Hepatocyte (in vitro differentiated cells): ENCODE results near the gene AMBRA1. TPM values are rescaled to one million over a fixed set of nuclear protein-coding genes. Genes with fewer than 3 reads are reported as not detected.

Experiments
- DNase-seq: peaks from one replicate; pipeline ENCODE4 v3.0.0-alpha.2; 2016; ENCODE audit warnings: low spot score
- H2AFZ ChIP-seq: fragments of 200-600 bp; sonication (generic); 2 replicates; pipeline ENCODE4 v1.6.0; 2016; ENCODE audit warnings: antibody characterized with exemption, mild to moderate bottlenecking
- H3K27ac ChIP-seq: fragments of 200-600 bp; sonication (generic); 2 replicates; pipeline ENCODE4 v1.5.1; 2016; ENCODE audit warnings: mild to moderate bottlenecking
- H3K27me3 ChIP-seq: fragments of 200-600 bp; sonication (generic); 2 replicates; pipeline ENCODE4 v1.6.1; 2016
- H3K36me3 ChIP-seq: fragments of 200-600 bp; sonication (generic); replicated peaks from 2 replicates; pipeline ENCODE4 v1.5.1; 2016; ENCODE audit warnings: low read depth; ENCODE audit not compliant: insufficient read depth
- H3K4me1 ChIP-seq: fragments of 200-600 bp; sonication (generic); 2 replicates; pipeline ENCODE4 v1.5.1; 2016; ENCODE audit warnings: mild to moderate bottlenecking, moderate library complexity; ENCODE audit not compliant: insufficient read depth
- H3K4me2 ChIP-seq: fragments of 200-600 bp; sonication (generic); 2 replicates; pipeline ENCODE4 v1.6.0; 2016
- H3K4me3 ChIP-seq: fragments of 200-600 bp; sonication (generic); 2 replicates; pipeline ENCODE4 v1.5.1; 2016; ENCODE audit warnings: mild to moderate bottlenecking
- H3K79me2 ChIP-seq: fragments of 200-600 bp; sonication (generic); 2 replicates; pipeline ENCODE4 v1.6.0; 2017; ENCODE audit warnings: mild to moderate bottlenecking
- H3K9me2 ChIP-seq: fragments of 200-600 bp; sonication (generic); replicated peaks from 2 replicates; pipeline ENCODE4 v1.6.0; 2017; ENCODE audit warnings: mild to moderate bottlenecking; ENCODE audit not compliant: insufficient read depth
- H3K9me3 ChIP-seq: fragments of 200-600 bp; sonication (generic); 2 replicates; pipeline ENCODE4 v1.5.1; 2016; ENCODE audit warnings: low read depth, mild to moderate bottlenecking
- H4K20me1 ChIP-seq: fragments of 200-600 bp; sonication (generic); 2 replicates; pipeline ENCODE4 v1.6.0; 2016; ENCODE audit warnings: mild to moderate bottlenecking; ENCODE audit not compliant: insufficient read depth, poor library complexity, severe bottlenecking
- CTCF ChIP-seq: fragments of 200-600 bp; sonication (generic); IDR thresholded peaks from 2 replicates; pipeline ENCODE4 v1.5.1; 2016; ENCODE audit warnings: antibody characterized with exemption, mild to moderate bottlenecking; ENCODE audit not compliant: poor library complexity
- EZH2 ChIP-seq: fragments of 200-600 bp; sonication (generic); IDR thresholded peaks from 2 replicates; pipeline ENCODE4 v1.6.1; 2016; ENCODE audit warnings: antibody characterized with exemption, mild to moderate bottlenecking, borderline replicate concordance
- EZH2phosphoT487 ChIP-seq: fragments of 200-600 bp; sonication (generic); IDR thresholded peaks from one replicate; pipeline ENCODE4 v1.6.1; 2018; ENCODE audit warnings: antibody characterized with exemption, mild to moderate bottlenecking, low read depth, moderate library complexity; ENCODE audit not compliant: unreplicated experiment, severe bottlenecking
- WGBS: methylation state at CpG from one replicate; pipeline ENCODE4 v1.1.6; 2016; ENCODE audit warnings: low lambda C conversion rate; ENCODE audit errors: missing lambda C conversion rate; 5-methylcytosine and 5-hydroxymethylcytosine counted together
- polyA plus RNA-seq: library from polyadenylated mRNA; unstranded; fragments of >200 nt; fragmentation: Nextera tagmentation; extraction: Ambion mirVana; gene quantifications from 2 replicates; pipeline ENCODE4 v1.2.1, GENCODE V29; 2016
- total RNA-seq: library from RNA; depleted of rRNA; stranded (reverse); fragments of >200 nt; gene quantifications from 2 replicates; pipeline ENCODE4 v1.2.3, GENCODE V29; 2014

AMBRA1 gene
- total and polyA plus RNA-seq, 2 experiments from 2014 or later, result 7.2 to 31.2 TPM

- Histone ChIP-seq H3K4me3 (no peak overlapping the region), H3K36me3 (no peaks in the 10 kb centered on the region), H3K27me3 (no peaks in the 10 kb centered on the region), H4K20me1 (no peaks in the 10 kb centered on the region), H3K27ac (no peak overlapping the region), H3K79me2 (no peaks in the 10 kb centered on the region), H3K4me2 (no peak overlapping the region), H3K9me2 (no peaks in the 10 kb centered on the region), H3K9me3 (no peaks in the 10 kb centered on the region), H3K4me1 (peaks cover 16% of the 10 kb centered on the region), H2AFZ (no peak overlapping the region)
- no peak for DNase-seq
- TF ChIP-seq EZH2phosphoT487, result no peak
- no peak for TF ChIP-seq CTCF
- no peak for TF ChIP-seq EZH2
- 97% methylated on average over 17 of the region's 19 CpGs for WGBS
These were observed 217.4 kb downstream of the AMBRA1 start for GRCh38 chr11:46376258-46377050.

- no peaks in the 10 kb centered on the region for H3K27me3 ChIP-seq
- WGBS, result 97% methylated on average over 38 of the region's 38 CpGs
- no peak overlapping the region for H3K4me2 ChIP-seq
- H4K20me1 ChIP-seq, result no peaks in the 10 kb centered on the region
- H3K4me1 ChIP-seq, result peaks cover 14% of the 10 kb centered on the region
- H2AFZ ChIP-seq, result no peak overlapping the region
- H3K27ac ChIP-seq, result no peak overlapping the region
- no peak for TF ChIP-seq CTCF
- H3K79me2 ChIP-seq, result no peaks in the 10 kb centered on the region
- H3K9me2 ChIP-seq, result no peaks in the 10 kb centered on the region
- no peaks in the 10 kb centered on the region for H3K36me3 ChIP-seq
- DNase-seq, result no peak
- no peak overlapping the region for H3K4me3 ChIP-seq
- H3K9me3 ChIP-seq, result no peaks in the 10 kb centered on the region
These were observed 218.3 kb downstream of the AMBRA1 start for GRCh38 chr11:46375392-46376101.

GRCh38 chr11:46374815-46375214, 219.0 kb downstream of the AMBRA1 start:
- H3K27ac ChIP-seq, result no peak overlapping the region
- WGBS, result 95% methylated on average over 15 of the region's 15 CpGs
- no peaks in the 10 kb centered on the region for H3K27me3 ChIP-seq
- no peaks in the 10 kb centered on the region for H3K79me2 ChIP-seq
- H2AFZ ChIP-seq, result no peak overlapping the region
- no peak overlapping the region for H3K4me3 ChIP-seq
- no peak for DNase-seq
- H3K4me1 ChIP-seq, result peaks cover 7% of the 10 kb centered on the region
- H3K9me3 ChIP-seq, result no peaks in the 10 kb centered on the region
- no peaks in the 10 kb centered on the region for H3K9me2 ChIP-seq
- no peaks in the 10 kb centered on the region for H4K20me1 ChIP-seq
- TF ChIP-seq CTCF, result no peak
- TF ChIP-seq EZH2, result no peak
- TF ChIP-seq EZH2phosphoT487, result no peak
- no peak overlapping the region for H3K4me2 ChIP-seq
- H3K36me3 ChIP-seq, result no peaks in the 10 kb centered on the region
